Measurements from ENCODE around the gene ZPLD1.

ZPLD1 gene

GRCh38 chr3:102485701-102486100 lies 50.9 kb downstream of the ZPLD1 start:
- no peak overlapping the region for H3K4me3 ChIP-seq (ENCODE audit: insufficient read depth, low read length, poor library complexity, severe bottlenecking)
- H3K9me3 ChIP-seq (ENCODE audit: insufficient read depth, low read length) = no peaks in the 10 kb centered on the region
- no peak overlapping the region for H3K27ac ChIP-seq (ENCODE audit: low read depth, low read length)
- no peaks in the 10 kb centered on the region for H4K20me1 ChIP-seq (ENCODE audit: low read depth, low read length)
- no peaks in the 10 kb centered on the region for H3K79me2 ChIP-seq (ENCODE audit: insufficient read depth, low read length)
- H3K9ac ChIP-seq (ENCODE audit: low read length) = no peak overlapping the region
- no peak for TF ChIP-seq EZH2phosphoT487 (conservative IDR thresholded peaks at IDR 0.05; ENCODE audit: low read length)
- TF ChIP-seq CTCF (IDR thresholded peaks at IDR 0.05; ENCODE audit: insufficient read depth, low read length, poor library complexity, severe bottlenecking) = no peak
- H3K36me3 ChIP-seq (ENCODE audit: low read length) = no peaks in the 10 kb centered on the region
- no peaks in the 10 kb centered on the region for H3K9me2 ChIP-seq (replicated peaks; ENCODE audit: insufficient read depth, low read length)
- H3K27me3 ChIP-seq (ENCODE audit: low read length) = no peaks in the 10 kb centered on the region
- no peak overlapping the region for H2AFZ ChIP-seq (ENCODE audit: low read depth, low read length, severe bottlenecking)
- H3K4me2 ChIP-seq (ENCODE audit: low read depth, low read length, poor library complexity, severe bottlenecking) = no peak overlapping the region
- H3F3A ChIP-seq (ENCODE audit: insufficient read depth) = no peaks in the 10 kb centered on the region

- Histone ChIP-seq H3K36me3 (ENCODE audit: low read length) (no peaks in the 10 kb centered on the region), H3K9me3 (ENCODE audit: insufficient read depth, low read length) (no peaks in the 10 kb centered on the region), H3K79me2 (ENCODE audit: insufficient read depth, low read length) (no peaks in the 10 kb centered on the region), H2AFZ (ENCODE audit: low read depth, low read length, severe bottlenecking) (no peak overlapping the region), H3K9me2 (replicated peaks; ENCODE audit: insufficient read depth, low read length) (no peaks in the 10 kb centered on the region), H3K9ac (ENCODE audit: low read length) (no peak overlapping the region), H4K20me1 (ENCODE audit: low read depth, low read length) (no peaks in the 10 kb centered on the region), H3F3A (ENCODE audit: insufficient read depth) (no peaks in the 10 kb centered on the region), H3K4me2 (ENCODE audit: low read depth, low read length, poor library complexity, severe bottlenecking) (no peak overlapping the region), H3K4me3 (ENCODE audit: insufficient read depth, low read length, poor library complexity, severe bottlenecking) (no peak overlapping the region), H3K27ac (ENCODE audit: low read depth, low read length) (no peak overlapping the region), H3K27me3 (ENCODE audit: low read length) (no peaks in the 10 kb centered on the region)
- TF ChIP-seq CTCF (IDR thresholded peaks at IDR 0.05; ENCODE audit: insufficient read depth, low read length, poor library complexity, severe bottlenecking) (no peak), EZH2phosphoT487 (conservative IDR thresholded peaks at IDR 0.05; ENCODE audit: low read length) (no peak)
Observed at GRCh38 chr3:102488331-102488730, 53.5 kb downstream of the ZPLD1 start.

GRCh38 chr3:102492300-102492699 lies 57.5 kb downstream of the ZPLD1 start:
- H3K9me3 ChIP-seq (ENCODE audit: insufficient read depth, low read length) = no peaks in the 10 kb centered on the region
- H3K4me3 ChIP-seq (ENCODE audit: insufficient read depth, low read length, poor library complexity, severe bottlenecking) = no peak overlapping the region
- no peak overlapping the region for H3K27ac ChIP-seq (ENCODE audit: low read depth, low read length)

More at GRCh38 chr3:102492300-102492699, 57.5 kb downstream of the ZPLD1 start:
- Histone ChIP-seq H3K4me2 (ENCODE audit: low read depth, low read length, poor library complexity, severe bottlenecking) (no peak overlapping the region), H3K9ac (ENCODE audit: low read length) (no peak overlapping the region), H3K79me2 (ENCODE audit: insufficient read depth, low read length) (no peaks in the 10 kb centered on the region), H3K27me3 (ENCODE audit: low read length) (no peaks in the 10 kb centered on the region), H3K36me3 (ENCODE audit: low read length) (no peaks in the 10 kb centered on the region), H2AFZ (ENCODE audit: low read depth, low read length, severe bottlenecking) (no peak overlapping the region), H3K9me2 (replicated peaks; ENCODE audit: insufficient read depth, low read length) (no peaks in the 10 kb centered on the region), H3F3A (ENCODE audit: insufficient read depth) (no peaks in the 10 kb centered on the region), H4K20me1 (ENCODE audit: low read depth, low read length) (no peaks in the 10 kb centered on the region)
- no peak for TF ChIP-seq CTCF (IDR thresholded peaks at IDR 0.05; ENCODE audit: insufficient read depth, low read length, poor library complexity, severe bottlenecking)
- TF ChIP-seq EZH2phosphoT487 (conservative IDR thresholded peaks at IDR 0.05; ENCODE audit: low read length) = no peak

Data from SU-DHL-6 (cell line).